Activated CD8-positive, alpha-beta memory T cell treated with anti-CD3 and anti-CD28 coated beads for 4 hours (primary cell): ENCODE measurements around the gene RNASE2.
"Not testable (repeated sequence)": the region's sequence is repeated elsewhere in the genome, so short reads cannot be mapped to it uniquely, and the experiment has no call there.

ENCODE experiments used
- DNase-seq, 2 donors: peaks; one replicate each; pipeline ENCODE4 v3.0.0-alpha.2; 2020; ENCODE audit warnings: low read depth in 2 of 2

RNASE2 gene

GRCh38 chr14:20982646-20983369, 27.5 kb downstream of the RNASE2 start:
- DNase-seq = no peak

DNA sequence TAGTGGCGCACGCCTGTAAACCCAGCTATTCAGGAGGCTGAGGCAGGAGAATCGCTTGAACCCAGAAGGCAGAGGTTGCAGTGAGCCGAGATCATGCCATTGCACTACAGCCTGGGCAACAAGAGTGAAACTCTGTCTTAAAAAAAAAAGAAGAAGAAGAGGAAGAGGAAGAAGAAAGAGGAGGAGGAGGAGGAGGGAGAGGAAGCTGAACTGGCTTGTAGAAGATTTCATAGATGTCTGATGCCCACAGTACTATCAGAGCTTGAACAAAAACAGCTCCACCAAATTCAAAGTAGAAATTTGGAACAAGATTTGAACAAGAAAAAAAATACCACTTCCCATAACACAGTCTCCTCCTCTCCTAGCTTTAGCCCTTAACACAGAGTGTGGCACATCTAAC, 30.4 kb downstream of the RNASE2 start:
- DNase-seq = not testable (repeated sequence)

- no peak for DNase-seq
Observed at GRCh38 chr14:20986811-20987210, 31.5 kb downstream of the RNASE2 start.

GRCh38 chr14:20988717-20989470, 33.6 kb downstream of the RNASE2 start:
- no peak for DNase-seq

DNA sequence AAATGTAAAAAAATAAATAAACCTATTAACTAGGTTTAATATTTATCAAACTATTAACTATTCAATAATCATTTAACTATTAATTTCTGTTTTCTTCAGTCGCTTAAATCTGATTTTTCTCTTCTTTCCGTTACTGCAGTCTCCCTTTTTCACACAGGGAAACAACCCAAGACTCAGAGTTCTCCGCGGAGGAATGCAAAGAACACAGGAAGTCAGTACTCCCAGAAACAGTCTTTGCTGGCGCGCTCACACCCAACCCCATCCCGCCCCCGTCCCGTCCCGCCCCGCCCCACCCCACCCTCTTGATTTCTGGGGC, 34.1 kb downstream of the RNASE2 start:
- DNase-seq = no peak

- DNase-seq = peak; percentile 64 to 68
Observed at GRCh38 chr14:20989787-20990600, 34.7 kb downstream of the RNASE2 start, which contains the start of gene METTL17. Gene METTL17, plus strand, starts transcription at chr14:20989980. Its CDS starts 23 bp downstream, at chr14:20990003.

GRCh38 chr14:20996521-20996920, 41.2 kb downstream of the RNASE2 start:
- DNase-seq = no peak

GRCh38 chr14:20997115-20997514, 41.8 kb downstream of the RNASE2 start:
- DNase-seq = no peak

GRCh38 chr14:20997564-20997963, 42.3 kb downstream of the RNASE2 start:
- DNase-seq = no peak

- no peak for DNase-seq
Observed at GRCh38 chr14:20998139-20998538, 42.9 kb downstream of the RNASE2 start.

GRCh38 chr14:20998674-20999366, 43.5 kb downstream of the RNASE2 start, which contains the start of gene SLC39A2:
Gene SLC39A2, plus strand, starts transcription at chr14:20999293. Its CDS starts 154 bp downstream, at chr14:20999447.
- DNase-seq = no peak

DNA sequence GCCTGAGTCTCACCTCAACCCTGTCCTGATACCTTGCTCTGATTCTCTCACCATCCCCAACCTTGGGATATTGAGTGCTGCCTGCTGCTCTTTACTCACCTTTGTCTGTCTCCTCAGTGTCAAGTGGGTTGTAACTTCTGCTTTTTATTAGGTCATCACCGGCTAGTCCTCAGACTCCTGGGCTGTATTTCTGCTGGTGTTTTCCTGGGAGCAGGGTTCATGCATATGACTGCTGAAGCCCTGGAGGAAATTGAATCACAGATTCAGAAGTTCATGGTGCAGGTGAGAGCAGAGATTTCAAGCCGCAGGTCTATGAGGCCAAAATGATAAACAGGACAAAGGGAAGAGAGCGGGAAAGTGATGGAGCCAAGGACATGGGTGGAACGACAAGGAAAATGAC, 44.3 kb downstream of the RNASE2 start:
- no peak for DNase-seq

DNA sequence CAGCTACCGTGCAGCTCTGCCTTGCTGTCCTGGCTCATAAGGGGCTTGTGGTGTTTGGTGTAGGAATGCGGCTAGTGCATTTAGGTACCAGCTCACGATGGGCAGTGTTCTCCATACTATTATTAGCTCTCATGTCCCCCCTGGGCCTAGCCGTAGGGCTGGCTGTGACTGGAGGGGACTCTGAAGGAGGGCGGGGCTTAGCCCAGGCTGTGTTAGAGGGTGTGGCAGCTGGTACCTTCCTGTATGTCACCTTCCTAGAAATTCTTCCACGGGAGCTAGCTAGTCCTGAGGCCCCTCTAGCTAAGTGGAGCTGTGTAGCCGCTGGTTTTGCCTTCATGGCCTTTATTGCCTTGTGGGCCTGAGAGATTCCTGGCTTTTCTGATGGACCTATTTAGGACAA, 45.9 kb downstream of the RNASE2 start:
- DNase-seq = no peak

DNA sequence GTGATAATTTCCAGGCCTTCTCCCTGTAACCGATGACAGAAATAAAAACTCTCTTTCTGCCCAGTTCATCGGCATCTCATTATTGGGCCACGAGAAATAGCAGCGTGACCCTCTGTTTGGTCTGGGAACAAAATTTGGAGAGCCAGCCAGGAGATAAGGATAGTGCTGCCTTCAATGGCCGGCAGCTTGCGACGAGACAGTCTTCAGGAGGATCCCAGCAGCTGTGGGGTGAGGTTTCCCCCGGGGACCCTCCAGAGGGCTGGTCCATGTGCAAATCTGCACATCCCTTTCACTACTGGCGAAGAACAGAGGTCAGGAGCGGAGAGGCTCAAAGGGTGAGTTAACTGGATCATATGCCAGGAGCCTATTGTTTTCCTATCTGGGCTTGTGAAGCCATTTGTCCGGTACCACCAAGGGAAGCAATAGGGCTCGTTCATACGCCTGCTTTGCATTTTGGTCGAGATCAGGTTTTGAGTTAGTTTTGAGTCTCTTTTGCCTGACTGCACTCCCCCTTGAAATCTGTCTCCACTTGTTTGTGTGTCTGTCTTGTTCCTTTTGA, 48.6 kb downstream of the RNASE2 start:
- DNase-seq = no peak
